ES-I3 (cell line): Measurements from ENCODE around the gene LRMDA.

ENCODE experiments used
- H3K36me3 ChIP-seq: 2 replicates; pipeline ENCODE4 v1.6.1; 2013; ENCODE audit warnings: mild to moderate bottlenecking, low read length, control low read depth, moderate library complexity; ENCODE audit not compliant: insufficient read depth
- H3K4me1 ChIP-seq: 2 replicates; pipeline ENCODE4 v1.6.1; 2013; ENCODE audit warnings: mild to moderate bottlenecking, control low read depth, low read length; ENCODE audit not compliant: insufficient read depth
- H3K9ac ChIP-seq: 2 replicates; pipeline ENCODE4 v1.6.1; 2013; ENCODE audit warnings: low read depth, mild to moderate bottlenecking, low read length, moderate library complexity
- H3K9me3 ChIP-seq: 2 replicates; pipeline ENCODE4 v1.6.1; 2013; ENCODE audit warnings: mild to moderate bottlenecking, low read length, moderate library complexity; ENCODE audit not compliant: control insufficient read depth, insufficient read depth

The LRMDA gene

GRCh38 chr10:75972491-75973276 lies 541.3 kb downstream of the LRMDA start:
- Histone ChIP-seq H3K9ac (no peak overlapping the region), H3K9me3 (no peaks in the 10 kb centered on the region), H3K4me1 (peaks cover 4% of the 10 kb centered on the region; the same call in 1 of the 2 replicates), H3K36me3 (no peaks in the 10 kb centered on the region)

DNA sequence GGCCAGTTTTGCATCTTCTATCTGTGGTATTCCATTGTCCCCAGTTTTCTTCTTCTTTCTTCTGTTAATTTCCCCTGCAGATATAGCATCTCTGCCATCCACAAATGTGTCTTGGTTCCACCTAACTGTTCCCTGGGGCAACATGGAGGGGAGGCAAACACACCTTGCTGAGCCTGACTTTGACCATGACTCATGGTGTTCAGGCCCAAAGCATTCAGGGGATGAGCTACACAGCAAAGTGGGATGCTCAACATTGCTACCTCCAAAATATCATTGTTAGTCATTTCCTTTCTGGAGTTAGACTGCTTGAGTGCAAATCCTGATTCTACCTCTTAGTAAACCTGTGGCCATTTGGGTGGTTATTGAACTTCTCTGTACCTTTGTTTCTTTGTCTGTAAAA lies 542.7 kb downstream of the LRMDA start:
- Histone ChIP-seq H3K4me1 (no peaks in the 10 kb centered on the region), H3K9ac (no peak overlapping the region), H3K36me3 (no peaks in the 10 kb centered on the region), H3K9me3 (no peaks in the 10 kb centered on the region)

DNA sequence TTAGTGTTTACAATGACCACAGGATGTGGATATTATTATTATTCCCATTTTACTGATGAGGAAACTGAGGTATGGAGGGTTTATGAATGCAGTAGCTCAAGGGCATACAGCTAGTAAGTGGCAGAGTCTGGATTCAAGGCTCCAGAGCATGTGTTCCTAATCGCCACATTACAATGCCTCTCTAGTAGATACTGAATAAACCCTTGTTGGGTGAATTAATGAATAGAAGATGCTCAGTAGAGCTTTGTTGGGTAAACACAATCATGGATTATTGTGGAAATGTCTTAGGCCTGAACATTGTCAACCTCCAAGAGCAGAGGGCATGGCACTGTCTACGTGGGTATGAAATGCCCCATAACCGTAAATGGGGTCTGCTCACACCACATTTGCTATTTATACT lies 545.3 kb downstream of the LRMDA start:
- H3K9me3 ChIP-seq: no peaks in the 10 kb centered on the region
- H3K36me3 ChIP-seq: no peaks in the 10 kb centered on the region
- H3K4me1 ChIP-seq: no peaks in the 10 kb centered on the region
- H3K9ac ChIP-seq: no peak overlapping the region

GRCh38 chr10:75977139-75977538 lies 545.7 kb downstream of the LRMDA start:
- H3K4me1 ChIP-seq: no peaks in the 10 kb centered on the region
- H3K9me3 ChIP-seq: no peaks in the 10 kb centered on the region
- H3K36me3 ChIP-seq: no peaks in the 10 kb centered on the region
- H3K9ac ChIP-seq: no peak overlapping the region

- no peaks in the 10 kb centered on the region for H3K9me3 ChIP-seq
- H3K36me3 ChIP-seq: no peaks in the 10 kb centered on the region
- no peak overlapping the region for H3K9ac ChIP-seq
- H3K4me1 ChIP-seq: no peaks in the 10 kb centered on the region
Observed at GRCh38 chr10:75978213-75978612, 546.8 kb downstream of the LRMDA start.

- Histone ChIP-seq H3K9me3 (no peaks in the 10 kb centered on the region), H3K9ac (no peak overlapping the region), H3K36me3 (no peaks in the 10 kb centered on the region), H3K4me1 (no peaks in the 10 kb centered on the region)
Observed at GRCh38 chr10:75980419-75981002, 549.1 kb downstream of the LRMDA start.

- no peaks in the 10 kb centered on the region for H3K9me3 ChIP-seq
- peaks cover 1% of the 10 kb centered on the region; the same call in 1 of the 2 replicates for H3K4me1 ChIP-seq
- H3K36me3 ChIP-seq: no peaks in the 10 kb centered on the region
Observed at GRCh38 chr10:75982611-75983369, 551.4 kb downstream of the LRMDA start.

GRCh38 chr10:75984067-75984466 lies 552.6 kb downstream of the LRMDA start:
- Histone ChIP-seq H3K4me1 (peaks cover 4% of the 10 kb centered on the region; the same call in 1 of the 2 replicates), H3K9me3 (no peaks in the 10 kb centered on the region), H3K9ac (no peak overlapping the region), H3K36me3 (no peaks in the 10 kb centered on the region)

More at GRCh38 chr10:75982611-75983369, 551.4 kb downstream of the LRMDA start:
- no peak overlapping the region for H3K9ac ChIP-seq

DNA sequence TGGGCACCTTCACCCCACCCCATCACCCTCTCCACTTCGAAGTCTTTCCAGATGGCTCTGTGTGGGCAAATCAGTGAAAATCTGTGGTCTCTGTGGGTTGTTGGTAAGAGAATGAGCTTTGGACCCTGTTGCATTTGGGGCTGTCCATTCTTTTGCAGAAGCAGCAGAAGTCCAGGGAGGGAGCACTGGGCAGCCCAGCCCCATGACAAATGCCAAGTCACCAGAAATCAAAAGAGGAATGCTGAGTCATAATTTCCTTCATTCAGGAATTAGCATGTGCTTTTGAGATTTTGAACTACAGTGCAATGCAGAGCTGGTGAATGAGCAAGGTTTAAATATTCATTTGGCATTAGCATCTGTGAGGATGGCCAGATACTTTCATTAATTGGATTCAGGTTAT lies 556.2 kb downstream of the LRMDA start:
- no peaks in the 10 kb centered on the region; the same call in 1 of the 2 replicates for H3K9me3 ChIP-seq
- no peak overlapping the region for H3K9ac ChIP-seq
- no peaks in the 10 kb centered on the region for H3K36me3 ChIP-seq

DNA sequence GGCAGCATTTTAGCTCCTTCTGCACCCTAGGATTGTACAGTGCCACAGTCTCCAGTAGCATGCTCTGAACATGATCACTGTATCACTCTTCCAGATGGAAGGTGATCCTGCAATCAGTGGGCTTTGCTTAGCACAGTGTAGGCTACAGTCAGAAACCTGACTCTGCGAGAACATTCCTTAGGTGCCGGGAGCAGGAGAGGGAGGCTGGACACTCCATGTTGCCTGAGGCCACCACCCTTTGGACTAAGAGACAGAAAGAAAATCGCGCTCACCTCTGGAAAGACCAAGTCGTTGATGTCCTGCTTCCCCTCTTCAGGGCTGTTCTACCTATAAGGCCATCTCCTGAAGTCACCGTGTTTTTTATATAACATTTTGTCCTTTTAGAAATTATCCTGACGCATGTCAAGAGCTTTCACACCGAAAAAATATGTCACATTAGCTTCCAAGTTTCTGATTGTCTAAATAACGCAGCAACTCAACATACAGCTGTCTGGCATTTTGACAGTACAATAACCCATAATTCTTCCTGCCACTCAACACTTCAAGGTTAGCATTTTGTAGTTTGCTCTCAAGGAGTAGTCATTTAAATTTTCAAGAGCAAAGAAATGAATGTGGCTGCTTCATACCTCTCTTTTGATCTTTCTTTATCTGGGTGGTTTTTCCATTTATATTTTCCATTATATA lies 563.1 kb downstream of the LRMDA start:
- no peak overlapping the region for H3K9ac ChIP-seq
- H3K36me3 ChIP-seq: no peaks in the 10 kb centered on the region
- H3K9me3 ChIP-seq: no peaks in the 10 kb centered on the region; the same call in 1 of the 2 replicates
- H3K4me1 ChIP-seq: no peaks in the 10 kb centered on the region

More for the DNA sequence above, 556.2 kb downstream of the LRMDA start:
- peaks cover 4% of the 10 kb centered on the region; the same call in 1 of the 2 replicates for H3K4me1 ChIP-seq

DNA sequence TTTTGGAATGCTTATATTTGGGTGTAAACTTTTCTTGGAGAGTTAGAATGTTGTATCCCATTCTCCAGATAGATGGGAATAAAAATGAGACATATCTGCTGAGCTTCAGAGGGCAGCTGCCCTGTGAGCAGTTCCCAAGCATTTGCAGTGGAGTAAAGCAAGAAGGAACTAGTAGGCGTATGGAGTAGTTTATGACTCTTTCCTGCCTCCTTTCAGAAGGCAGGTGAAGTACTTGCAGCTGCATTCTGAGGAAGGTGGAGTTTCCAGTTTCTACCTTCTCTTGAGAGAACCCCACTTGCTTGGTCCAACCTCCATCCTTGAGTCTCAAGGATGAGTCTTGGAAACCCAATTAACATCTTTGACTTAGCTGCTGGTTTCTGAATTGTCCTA lies 563.6 kb downstream of the LRMDA start:
- H3K4me1 ChIP-seq: no peaks in the 10 kb centered on the region

GRCh38 chr10:75995720-75996119 lies 564.3 kb downstream of the LRMDA start:
- H3K9me3 ChIP-seq: no peaks in the 10 kb centered on the region
- H3K9ac ChIP-seq: no peak overlapping the region
- no peaks in the 10 kb centered on the region for H3K36me3 ChIP-seq
- no peaks in the 10 kb centered on the region for H3K4me1 ChIP-seq

More for the DNA sequence above, 563.6 kb downstream of the LRMDA start:
- Histone ChIP-seq H3K9me3 (no peaks in the 10 kb centered on the region; the same call in 1 of the 2 replicates), H3K9ac (no peak overlapping the region), H3K36me3 (no peaks in the 10 kb centered on the region)

GRCh38 chr10:75999001-75999400 lies 567.6 kb downstream of the LRMDA start:
- Histone ChIP-seq H3K9me3 (no peaks in the 10 kb centered on the region), H3K4me1 (no peaks in the 10 kb centered on the region), H3K9ac (no peak overlapping the region), H3K36me3 (no peaks in the 10 kb centered on the region)
